Esophagus mucosa (tissue), 1 donor: Measurements from ENCODE around the gene SCARF2. TPM values are rescaled to one million over a fixed set of nuclear protein-coding genes. Genes with fewer than 3 reads are reported as not detected.

Experiments used
- ATAC-seq: fragments of 200-7000 bp; cut with Tn5 transposase; one replicate; pipeline ENCODE4 v1.9.1; 2020
- total RNA-seq: library from RNA; stranded (reverse); gene quantifications from one replicate; pipeline ENCODE4 v1.2.4, GENCODE V29; 2023
- donor health status: DM: yes; HTN: yes; CAD: no.

SCARF2 gene
- total RNA-seq, 1 donor from 2014 or later: 0.48 TPM

GRCh38 chr22:20439928-20440575 is 2.4 kb upstream of the SCARF2 start:
- ATAC-seq: no peak

- ATAC-seq: no peak
These were observed 1.9 kb upstream of the SCARF2 start for GRCh38 chr22:20439556-20439927.

GRCh38 chr22:20438678-20439492 is 1.3 kb upstream of the SCARF2 start:
- ATAC-seq: no peak

GRCh38 chr22:20438427-20438677 is 727 bp upstream of the SCARF2 start:
- ATAC-seq: no peak

- no peak for ATAC-seq
These were observed 635 bp downstream of the SCARF2 start for GRCh38 chr22:20436768-20437612.

- no peak for ATAC-seq
These were observed 1.3 kb downstream of the SCARF2 start for GRCh38 chr22:20436307-20436767.

GRCh38 chr22:20435436-20436306 is 2.0 kb downstream of the SCARF2 start:
- no peak for ATAC-seq

- no peak for ATAC-seq
These were observed 2.9 kb downstream of the SCARF2 start for GRCh38 chr22:20434773-20435172.

- ATAC-seq: no peak
These were observed 3.3 kb downstream of the SCARF2 start for GRCh38 chr22:20434264-20434751.

- ATAC-seq: no peak
These were observed 3.9 kb downstream of the SCARF2 start for GRCh38 chr22:20433686-20434241.

- no peak for ATAC-seq
These were observed 4.4 kb downstream of the SCARF2 start for GRCh38 chr22:20433191-20433590.

- ATAC-seq: no peak
These were observed 5.4 kb downstream of the SCARF2 start for GRCh38 chr22:20432244-20432686.

- ATAC-seq: no peak
These were observed 6.0 kb downstream of the SCARF2 start for GRCh38 chr22:20431511-20432192.

GRCh38 chr22:20430720-20431510 is 6.7 kb downstream of the SCARF2 start:
- peak; percentile 54 for ATAC-seq

GRCh38 chr22:20430101-20430719 is 7.4 kb downstream of the SCARF2 start:
- no peak for ATAC-seq

- ATAC-seq: peak; percentile 40
These were observed 8.1 kb downstream of the SCARF2 start for GRCh38 chr22:20429254-20430100.

- no peak for ATAC-seq
These were observed 8.9 kb downstream of the SCARF2 start for GRCh38 chr22:20428496-20429253.

GRCh38 chr22:20427945-20428417 is 9.6 kb downstream of the SCARF2 start:
- no peak for ATAC-seq
